ENCODE measurements around the gene SCAPER.

- TF ChIP-seq CTCF (IDR thresholded peaks at IDR 0.05; ENCODE audit: poor library complexity, severe bottlenecking) (no peak), MXI1 (conservative IDR thresholded peaks at IDR 0.05; ENCODE audit: poor library complexity, severe bottlenecking) (no peak), TAF1 (IDR thresholded peaks at IDR 0.05; ENCODE audit: low read depth) (no peak), POLR2AphosphoS5 (IDR thresholded peaks at IDR 0.05) (no peak), REST (IDR thresholded peaks at IDR 0.05; ENCODE audit: borderline replicate concordance) (no peak), SMC3 (conservative IDR thresholded peaks at IDR 0.05; ENCODE audit: poor library complexity) (no peak), EP300 (conservative IDR thresholded peaks at IDR 0.05; ENCODE audit: poor library complexity, severe bottlenecking) (no peak), RAD21 (conservative IDR thresholded peaks at IDR 0.05) (no peak), EZH2 (IDR thresholded peaks at IDR 0.05; ENCODE audit: borderline replicate concordance, insufficient read depth, low read length, poor library complexity, severe bottlenecking) (no peak)
Measured at GRCh38 chr15:76360416-76360815, 544.7 kb downstream of the SCAPER start.
